H1 (cell line): ENCODE measurements around the gene DCK. TPM values are rescaled to one million over a fixed set of nuclear protein-coding genes. Genes with fewer than 3 reads are reported as not detected.

Experiments used
- BCL11A ChIP-seq, 2 experiments: IDR thresholded peaks; one replicate each; pipeline ENCODE4 v1.6.1; 2011; ENCODE audit warnings: low read depth in 2 of 2, low read length in 2 of 2, mild to moderate bottlenecking in 2 of 2
- RFX5 ChIP-seq: IDR thresholded peaks from 2 replicates; pipeline ENCODE4 v1.6.1; 2011; ENCODE audit warnings: low read depth, low read length, improper control_type of control experiment, borderline replicate concordance
- polyA plus RNA-seq, 7 experiments: library from polyadenylated mRNA; depleted of rRNA in 3 of 7; stranded (reverse) in 5 of 7; unstranded in 2 of 7; fragments of >200 nt in 5 of 7; fragments of 200-250 nt in 2 of 7; gene quantifications; 1 replicate in 5 of 7; 2 replicates in 1 of 7; 4 replicates in 1 of 7; pipeline versions ENCODE4 v1.2.1 to v1.2.3, GENCODE V29; 2011 to 2013; ENCODE audit warnings: missing spikeins in 2 of 7, mixed read lengths in 2 of 7
- total RNA-seq: library from RNA; stranded (reverse); fragmentation: NEBNext Ultra II Directional; extraction: Animal tissue kit (Norgen Biotek cat#: 25700); gene quantifications from 2 replicates; pipeline ENCODE4 v1.2.1, GENCODE V29; 2021

DCK gene
- total and polyA plus RNA-seq, 2 of the 8 experiments (the other 6 are each of a cell fraction or from before 2014, with no cell fraction given) = 4.8 to 18.1 TPM

DNA sequence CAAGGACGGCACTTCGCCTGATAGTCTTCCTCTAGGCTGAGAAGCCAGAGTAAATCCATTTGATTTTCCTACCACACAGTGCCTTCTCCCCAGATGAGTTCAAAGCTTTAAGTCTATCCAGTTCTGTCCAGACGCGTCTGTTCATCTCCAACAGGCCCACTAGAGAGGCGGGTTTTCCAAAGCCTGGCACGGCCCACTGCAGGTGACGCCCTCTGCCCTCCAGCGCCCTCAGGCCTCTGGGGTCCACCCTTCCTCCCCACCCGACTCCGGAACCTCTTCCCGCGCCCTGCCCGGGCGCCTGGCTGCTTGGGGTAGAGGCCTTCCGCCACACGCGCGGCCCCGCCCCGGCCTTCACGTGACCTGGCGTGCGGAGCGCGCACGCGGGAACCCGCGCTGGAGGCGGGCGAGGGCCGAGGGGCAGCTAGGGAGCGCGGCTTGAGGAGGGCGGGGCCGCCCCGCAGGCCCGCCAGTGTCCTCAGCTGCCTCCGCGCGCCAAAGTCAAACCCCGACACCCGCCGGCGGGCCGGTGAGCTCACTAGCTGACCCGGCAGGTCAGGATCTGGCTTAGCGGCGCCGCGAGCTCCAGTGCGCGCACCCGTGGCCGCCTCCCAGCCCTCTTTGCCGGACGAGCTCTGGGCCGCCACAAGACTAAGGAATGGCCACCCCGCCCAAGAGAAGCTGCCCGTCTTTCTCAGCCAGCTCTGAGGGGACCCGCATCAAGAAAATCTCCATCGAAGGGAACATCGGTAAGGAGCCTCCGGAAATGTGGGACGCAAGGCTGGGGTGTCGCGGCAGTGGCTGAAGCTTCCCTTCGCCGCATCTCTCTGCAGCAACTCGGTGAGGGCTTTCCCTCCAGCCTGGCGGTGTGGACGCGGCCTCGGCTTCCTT, at the start of gene DCK (continued):
- TF ChIP-seq RFX5 = no peak
- TF ChIP-seq BCL11A (IDR thresholded peaks at IDR 0.05; ENCODE audit: low read depth in 2 of 2, low read length in 2 of 2) = no peak
- TF ChIP-seq, all 59 proteins: peak for 18
